Colonic mucosa (tissue), 4 donors: ENCODE results near the gene ORM1. TPM values are rescaled to one million over a fixed set of nuclear protein-coding genes. Genes with fewer than 3 reads are reported as not detected.
A peak's percentile ranks its signal among the peaks of the same experiment; 100 is the strongest.

Experiments
- DNase-seq: peaks from one replicate; pipeline ENCODE4 v3.0.0-alpha.2; 2020
- H3K27ac ChIP-seq: fragments of 200-600 bp; one replicate; pipeline ENCODE4 v1.8.0; 2021
- H3K27me3 ChIP-seq: fragments of 200-600 bp; one replicate; pipeline ENCODE4 v1.8.0; 2021
- H3K36me3 ChIP-seq: fragments of 200-600 bp; one replicate; pipeline ENCODE4 v1.8.0; 2021
- H3K4me1 ChIP-seq: fragments of 200-600 bp; one replicate; pipeline ENCODE4 v1.8.0; 2021; ENCODE audit warnings: mild to moderate bottlenecking
- H3K4me3 ChIP-seq: fragments of 200-600 bp; one replicate; pipeline ENCODE4 v1.8.0; 2021
- H3K9ac ChIP-seq, 2 donors: one replicate each; pipeline ENCODE4 v1.7.0; 2013; ENCODE audit warnings: control low read depth in 2 of 2, low read depth in 2 of 2, low read length in 2 of 2
- H3K9me3 ChIP-seq: fragments of 200-600 bp; one replicate; pipeline ENCODE4 v1.8.0; 2021
- intact Hi-C: fragments of 100-400 bp; cut with DNase I; formaldehyde crosslinking; loops from one replicate; pipeline ENCODE4 v1.14.1; 2022
- total RNA-seq, 2 donors: library from RNA; stranded (reverse); fragmentation: NEBNext Ultra II Directional in 1 of 2; extraction: Animal tissue kit (Norgen Biotek cat#: 25700) in 1 of 2; gene quantifications; one replicate each; pipeline ENCODE4 v1.2.1, GENCODE V29; 2021
- TF ChIP-seq, protein P1 (sequence below): fragments of 200-600 bp; IDR thresholded peaks from one replicate; pipeline ENCODE4 v1.8.0; 2022; ENCODE audit warnings: antibody characterized with exemption, mild to moderate bottlenecking
- donor health status: healthy.
- donor health status: DM: no; HTN: no; CAD: no.
- donor health status: DM: no; HTN: no; CAD: no.

Gene ORM1
- total RNA-seq, 2 donors from 2014 or later = 10.3 TPM; not detected in 1

DNA sequence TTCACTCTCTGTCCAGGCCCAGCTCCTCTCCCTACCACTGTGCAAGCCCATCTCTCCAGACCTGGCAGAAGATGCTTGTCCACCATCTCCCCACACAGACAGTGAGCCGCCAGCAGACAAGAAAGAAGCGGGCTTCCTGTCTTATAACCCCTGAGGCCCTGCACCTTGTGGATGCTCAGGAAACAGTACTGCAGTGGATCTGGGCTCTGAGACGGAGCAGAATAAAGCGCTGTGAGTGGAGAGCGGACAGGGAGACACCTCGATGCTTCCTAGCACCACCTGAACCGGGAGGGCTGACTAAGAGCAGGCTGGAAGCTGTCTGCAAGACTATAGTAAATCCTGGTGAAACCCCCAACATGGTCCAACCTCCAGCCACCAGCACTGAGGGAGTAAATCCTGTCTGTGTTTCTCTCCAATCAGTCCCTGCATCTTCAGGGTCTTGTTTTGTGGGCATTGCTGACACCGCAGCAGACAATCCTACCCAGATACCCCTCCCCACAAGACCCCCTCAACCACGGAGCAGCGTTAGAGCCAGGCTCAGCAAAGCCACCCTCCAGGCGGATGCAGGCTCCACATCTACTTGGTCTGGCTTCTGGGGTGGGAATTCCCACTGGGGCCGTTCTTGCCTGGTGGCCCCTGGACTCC is 25.5 kb downstream of the ORM1 start:
- no peak for DNase-seq
- no peaks in the 10 kb centered on the region for H3K4me1 ChIP-seq
- peaks cover 26% of the 10 kb centered on the region for H3K36me3 ChIP-seq
- no peak overlapping the region for H3K9ac ChIP-seq
- no peaks in the 10 kb centered on the region for H3K9me3 ChIP-seq
- H3K27me3 ChIP-seq = no peaks in the 10 kb centered on the region
- no peak overlapping the region for H3K27ac ChIP-seq
- intact Hi-C loops = no loop called here
- no peak overlapping the region for H3K4me3 ChIP-seq
- TF ChIP-seq, protein P1, sequence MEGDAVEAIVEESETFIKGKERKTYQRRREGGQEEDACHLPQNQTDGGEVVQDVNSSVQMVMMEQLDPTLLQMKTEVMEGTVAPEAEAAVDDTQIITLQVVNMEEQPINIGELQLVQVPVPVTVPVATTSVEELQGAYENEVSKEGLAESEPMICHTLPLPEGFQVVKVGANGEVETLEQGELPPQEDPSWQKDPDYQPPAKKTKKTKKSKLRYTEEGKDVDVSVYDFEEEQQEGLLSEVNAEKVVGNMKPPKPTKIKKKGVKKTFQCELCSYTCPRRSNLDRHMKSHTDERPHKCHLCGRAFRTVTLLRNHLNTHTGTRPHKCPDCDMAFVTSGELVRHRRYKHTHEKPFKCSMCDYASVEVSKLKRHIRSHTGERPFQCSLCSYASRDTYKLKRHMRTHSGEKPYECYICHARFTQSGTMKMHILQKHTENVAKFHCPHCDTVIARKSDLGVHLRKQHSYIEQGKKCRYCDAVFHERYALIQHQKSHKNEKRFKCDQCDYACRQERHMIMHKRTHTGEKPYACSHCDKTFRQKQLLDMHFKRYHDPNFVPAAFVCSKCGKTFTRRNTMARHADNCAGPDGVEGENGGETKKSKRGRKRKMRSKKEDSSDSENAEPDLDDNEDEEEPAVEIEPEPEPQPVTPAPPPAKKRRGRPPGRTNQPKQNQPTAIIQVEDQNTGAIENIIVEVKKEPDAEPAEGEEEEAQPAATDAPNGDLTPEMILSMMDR = no peak

DNA sequence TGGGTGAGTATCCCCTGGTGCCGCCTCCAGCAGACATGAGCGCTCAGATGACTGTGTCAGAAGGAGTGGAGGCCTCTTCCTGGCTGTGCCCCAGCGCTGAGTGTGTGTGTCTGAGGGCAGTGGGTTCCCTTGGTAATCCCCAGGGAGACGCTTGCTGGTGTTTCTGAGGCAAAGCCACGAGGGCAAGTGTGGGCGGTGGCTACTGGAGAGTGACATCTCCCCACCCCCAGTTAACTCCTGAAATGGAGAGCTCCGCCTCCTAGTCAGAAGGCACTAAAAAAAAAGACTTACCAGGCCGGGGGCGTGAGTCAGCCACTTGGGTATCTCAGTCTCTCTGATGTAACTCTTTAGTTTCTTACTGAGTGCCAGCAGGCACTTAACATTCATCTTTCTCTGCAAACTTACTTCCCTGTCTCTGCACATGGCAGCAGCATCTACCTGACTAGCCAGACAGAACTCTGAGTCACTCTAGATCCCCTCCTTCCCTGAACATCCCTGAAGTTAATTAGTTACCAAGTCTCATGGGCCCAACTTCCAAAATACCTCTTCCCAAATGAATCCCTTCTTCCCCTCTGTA is 26.1 kb downstream of the ORM1 start:
- Histone ChIP-seq H3K36me3 (peaks cover 24% of the 10 kb centered on the region), H3K4me1 (no peaks in the 10 kb centered on the region), H3K9ac (no peak overlapping the region), H3K4me3 (no peak overlapping the region), H3K9me3 (no peaks in the 10 kb centered on the region), H3K27ac (no peak overlapping the region), H3K27me3 (no peaks in the 10 kb centered on the region)
- TF ChIP-seq, protein P1 = no peak
- intact Hi-C loops = no loop called here
- DNase-seq = peak; percentile 59

DNA sequence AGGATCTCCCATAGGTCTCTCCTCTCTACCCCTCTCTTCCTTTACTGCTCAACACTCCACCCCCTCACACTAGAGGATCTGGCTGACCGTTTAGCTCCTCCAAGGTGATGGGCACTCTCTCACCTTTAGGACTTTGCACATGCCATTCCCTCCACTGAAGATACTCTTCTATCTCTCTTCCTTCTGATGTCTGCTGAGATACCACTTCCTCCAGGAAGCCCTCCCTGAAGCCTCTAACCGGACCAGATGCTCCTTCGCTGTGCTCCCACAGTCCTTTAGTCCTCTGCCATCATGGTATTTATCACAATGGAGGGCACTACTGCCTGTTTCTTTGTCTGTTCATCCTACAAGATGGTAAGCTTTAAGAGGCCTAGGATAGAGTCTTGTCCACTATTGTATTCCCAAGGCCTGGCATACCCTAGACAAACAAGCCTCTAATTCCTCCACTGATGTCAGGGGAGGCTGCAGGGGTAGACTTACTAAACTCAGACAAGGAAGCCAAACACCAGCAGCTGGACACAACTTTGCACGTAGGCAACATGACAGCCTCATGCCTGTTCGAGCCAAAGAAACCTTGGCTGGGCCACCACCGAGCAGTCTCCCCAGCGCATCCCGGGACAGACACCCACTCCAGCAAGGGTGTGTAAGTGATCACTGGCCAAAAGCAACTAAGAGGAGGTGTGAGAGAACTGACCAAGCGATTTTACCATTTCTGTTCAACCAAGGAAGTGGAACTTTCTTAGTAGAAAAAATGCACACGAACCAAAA is 27.0 kb downstream of the ORM1 start:
- H3K9me3 ChIP-seq = no peaks in the 10 kb centered on the region
- H3K4me3 ChIP-seq = no peak overlapping the region
- TF ChIP-seq, protein P1 = no peak
- no peak overlapping the region for H3K9ac ChIP-seq
- H3K4me1 ChIP-seq = no peaks in the 10 kb centered on the region
- H3K27me3 ChIP-seq = no peaks in the 10 kb centered on the region
- peaks cover 24% of the 10 kb centered on the region for H3K36me3 ChIP-seq
- H3K27ac ChIP-seq = no peak overlapping the region
- intact Hi-C loops = no loop called here
- DNase-seq = no peak

DNA sequence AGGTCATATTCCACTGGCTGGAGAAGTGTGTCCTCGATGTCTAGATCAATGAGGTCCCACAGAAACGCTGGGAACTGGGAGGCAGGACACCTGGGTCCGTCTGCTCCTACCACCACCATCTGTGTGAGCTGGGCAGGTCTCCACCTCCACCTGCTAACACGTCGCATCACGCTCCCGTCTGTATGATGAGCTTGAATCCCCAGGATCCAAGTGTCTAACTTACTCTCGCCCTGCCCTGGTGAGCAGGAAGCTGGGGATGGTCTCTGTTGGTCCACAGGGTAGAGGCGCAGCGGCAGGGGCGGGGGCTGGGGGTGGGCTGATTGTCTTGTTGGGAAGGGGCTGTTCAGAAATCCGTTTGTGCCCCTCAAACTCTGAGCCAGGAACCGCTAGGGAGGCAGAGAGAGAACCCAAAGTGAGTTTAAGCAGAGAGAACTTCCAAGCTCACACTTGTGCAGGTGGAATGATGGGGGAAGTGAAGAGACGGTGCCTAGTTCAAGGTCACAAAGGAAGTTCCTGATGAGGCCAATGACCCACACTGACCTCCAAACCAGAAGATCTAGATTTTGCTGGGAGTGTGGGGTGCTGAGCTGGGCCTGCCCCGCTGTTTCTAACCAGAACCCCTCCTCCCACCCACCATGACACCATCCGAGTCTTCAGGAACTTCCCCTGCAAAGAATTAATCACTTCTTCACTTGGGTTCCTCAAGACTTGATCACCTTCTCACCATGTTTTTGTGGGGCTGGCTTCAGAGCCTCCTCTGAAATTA is 27.9 kb downstream of the ORM1 start:
- no peaks in the 10 kb centered on the region for H3K27me3 ChIP-seq
- DNase-seq = no peak
- H3K4me1 ChIP-seq = no peaks in the 10 kb centered on the region
- H3K9me3 ChIP-seq = no peaks in the 10 kb centered on the region
- H3K27ac ChIP-seq = no peak overlapping the region
- intact Hi-C loops = no loop called here
- no peak overlapping the region for H3K9ac ChIP-seq
- H3K36me3 ChIP-seq = peaks cover 24% of the 10 kb centered on the region
- TF ChIP-seq, protein P1 = no peak
- no peak overlapping the region for H3K4me3 ChIP-seq

DNA sequence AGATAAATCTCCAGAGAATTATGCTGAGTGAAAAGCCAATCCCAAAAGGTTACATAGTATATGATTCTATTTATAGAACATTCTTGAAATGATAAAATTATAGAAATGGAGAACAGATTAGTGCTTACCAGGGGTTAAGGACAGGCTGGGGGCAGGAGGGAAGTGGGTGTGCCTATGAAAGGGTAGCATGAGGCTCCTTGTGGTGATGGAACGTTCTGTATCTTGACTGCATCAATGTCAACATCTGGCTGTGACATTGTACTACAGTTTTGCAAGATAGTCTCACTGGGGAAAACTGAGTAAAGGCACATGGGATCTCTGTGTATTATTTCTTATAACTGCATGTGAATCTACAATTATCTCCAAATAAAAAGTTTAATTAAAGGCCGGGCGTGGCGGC is 29.0 kb downstream of the ORM1 start:
- DNase-seq = no peak
- Histone ChIP-seq H3K27ac (no peak overlapping the region), H3K36me3 (peaks cover 22% of the 10 kb centered on the region), H3K4me3 (no peak overlapping the region), H3K9me3 (no peaks in the 10 kb centered on the region), H3K4me1 (no peaks in the 10 kb centered on the region), H3K27me3 (no peaks in the 10 kb centered on the region), H3K9ac (no peak overlapping the region)
- TF ChIP-seq, protein P1 = no peak
- intact Hi-C loops = no loop called here
